Activated CD8-positive, alpha-beta T cell treated with anti-CD3 and anti-CD28 coated beads for 36 hours (primary cell): ENCODE measurements around the gene RHEBL1. TPM values are rescaled to one million over a fixed set of nuclear protein-coding genes. Genes with fewer than 3 reads are reported as not detected.

Experiments
- ATAC-seq: fragments of 200-7000 bp; cut with Tn5 transposase; one replicate; pipeline ENCODE4 v1.10.0; 2021; ENCODE audit warnings: mild to moderate bottlenecking, moderate library complexity
- CTCF ChIA-PET: fragments of 350-600 bp; sonication (Branson Sonifier 250); formaldehyde crosslinking; loops from one replicate; lab custom pipeline; 2021; ENCODE audit warnings: antibody characterized with exemption; lab: Charles Lee
- POLR2A ChIA-PET: fragments of 350-600 bp; sonication (Branson Sonifier 250); formaldehyde crosslinking; loops from one replicate; lab custom pipeline; 2021; ENCODE audit warnings: antibody characterized with exemption; lab: Charles Lee
- DNase-seq: peaks from one replicate; pipeline ENCODE4 v3.0.0-alpha.2; 2020
- H3K27ac Mint-ChIP-seq: one replicate; pipeline ENCODE4 v1.8.0; 2021; ENCODE audit warnings: mild to moderate bottlenecking, mixed read lengths
- H3K27me3 Mint-ChIP-seq: one replicate; pipeline ENCODE4 v1.8.0; 2021; ENCODE audit warnings: mixed read lengths
- H3K36me3 Mint-ChIP-seq: one replicate; pipeline ENCODE4 v1.8.0; 2021; ENCODE audit warnings: low read depth, mixed read lengths
- H3K4me1 Mint-ChIP-seq: one replicate; pipeline ENCODE4 v1.8.0; 2021; ENCODE audit warnings: low read depth, mixed read lengths
- H3K4me3 Mint-ChIP-seq: one replicate; pipeline ENCODE4 v1.8.0; 2021; ENCODE audit warnings: mild to moderate bottlenecking, moderate library complexity, mixed read lengths
- H3K9me3 Mint-ChIP-seq: one replicate; pipeline ENCODE4 v1.8.0; 2021; ENCODE audit warnings: mixed read lengths
- intact Hi-C: fragments of 100-400 bp; cut with micrococcal nuclease; formaldehyde crosslinking; loops from one replicate; pipeline ENCODE4 v1.10.0; 2022
- total RNA-seq, 2 experiments: library from RNA; stranded (reverse); gene quantifications; one replicate each; pipeline ENCODE4 v1.2.3, GENCODE V29; 2021
- TF ChIP-seq, protein P1 (sequence below): fragments of 200-600 bp; IDR thresholded peaks from one replicate; pipeline ENCODE4 v1.8.0; 2022; ENCODE audit warnings: antibody characterized with exemption, mild to moderate bottlenecking

RHEBL1 gene, protein sequence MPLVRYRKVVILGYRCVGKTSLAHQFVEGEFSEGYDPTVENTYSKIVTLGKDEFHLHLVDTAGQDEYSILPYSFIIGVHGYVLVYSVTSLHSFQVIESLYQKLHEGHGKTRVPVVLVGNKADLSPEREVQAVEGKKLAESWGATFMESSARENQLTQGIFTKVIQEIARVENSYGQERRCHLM
- total RNA-seq, result 10 to 100 TPM; 18.5 to 19.8 TPM

DNA sequence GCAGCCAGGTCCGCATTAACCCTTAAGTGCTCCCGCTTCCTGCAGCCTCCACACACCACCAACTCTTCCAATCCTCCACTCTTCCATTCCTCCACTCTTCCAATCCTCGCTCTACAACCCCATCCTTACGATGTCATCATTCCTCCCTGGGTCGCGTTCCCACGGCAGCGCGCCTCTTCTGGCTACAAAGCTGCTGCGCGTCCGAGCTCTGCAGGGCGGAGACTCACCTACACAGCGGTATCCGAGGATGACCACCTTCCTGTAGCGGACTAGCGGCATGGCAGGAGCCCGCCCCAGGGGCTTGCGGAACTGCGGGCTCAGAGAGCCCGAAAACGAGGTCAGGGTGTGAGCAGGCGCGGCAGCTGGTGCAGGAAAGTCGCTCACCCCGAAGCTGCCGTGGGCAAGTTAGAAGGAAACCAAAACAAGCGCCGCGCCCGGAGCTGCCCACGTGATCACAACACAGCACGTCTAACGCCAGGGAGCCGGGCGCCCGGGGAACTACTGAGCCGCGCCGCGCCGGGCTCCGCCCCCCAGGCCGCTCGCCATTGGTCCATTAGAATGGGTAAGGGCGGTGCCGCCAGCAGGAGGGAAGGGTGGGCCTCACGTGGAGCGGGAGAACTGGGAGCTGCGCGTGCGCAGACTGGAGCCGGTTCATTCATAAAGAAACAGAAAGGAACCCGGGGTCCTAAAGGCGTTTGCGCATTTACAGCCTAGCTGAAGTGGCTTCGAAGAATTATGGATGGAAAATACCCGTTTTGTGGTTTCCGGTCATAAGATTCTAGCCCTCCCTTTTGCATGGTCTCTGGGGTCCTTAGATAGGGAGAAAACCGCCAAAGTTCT, at the start of gene RHEBL1:
RHEBL1 (minus strand) TSS at position 473 of the 840 bp plus-strand sequence; CDS start at position 279, 194 bp downstream.
- Mint-ChIP-seq H3K9me3 (no peaks in the 10 kb centered on the region), H3K27me3 (no peaks in the 10 kb centered on the region), H3K36me3 (peaks cover 14% of the 10 kb centered on the region), H3K4me3 (peak within 1 kb of the TSS; percentile 98), H3K4me1 (peaks cover 27% of the 10 kb centered on the region), H3K27ac (peak within 1 kb of the TSS; percentile 92)
- ATAC-seq, result peak; percentile 100
- ChIA-PET POLR2A (interaction anchor here (0.6 to 1.9 kb wide), 11 partner anchors 11 to 135 kb away, joined by 3 to 13 read pairs (median 5); partner anchors contain the start of genes PRKAG1, TUBA1A and TUBA1B), CTCF (interaction anchor here (0.5 to 2.3 kb wide), 20 partner anchors 11 to 216 kb away, joined by 3 to 22 read pairs (median 4); partner anchors contain the start of genes ARF3, DHH, LMBR1L and TUBA1B)
- TF ChIP-seq, protein P1, sequence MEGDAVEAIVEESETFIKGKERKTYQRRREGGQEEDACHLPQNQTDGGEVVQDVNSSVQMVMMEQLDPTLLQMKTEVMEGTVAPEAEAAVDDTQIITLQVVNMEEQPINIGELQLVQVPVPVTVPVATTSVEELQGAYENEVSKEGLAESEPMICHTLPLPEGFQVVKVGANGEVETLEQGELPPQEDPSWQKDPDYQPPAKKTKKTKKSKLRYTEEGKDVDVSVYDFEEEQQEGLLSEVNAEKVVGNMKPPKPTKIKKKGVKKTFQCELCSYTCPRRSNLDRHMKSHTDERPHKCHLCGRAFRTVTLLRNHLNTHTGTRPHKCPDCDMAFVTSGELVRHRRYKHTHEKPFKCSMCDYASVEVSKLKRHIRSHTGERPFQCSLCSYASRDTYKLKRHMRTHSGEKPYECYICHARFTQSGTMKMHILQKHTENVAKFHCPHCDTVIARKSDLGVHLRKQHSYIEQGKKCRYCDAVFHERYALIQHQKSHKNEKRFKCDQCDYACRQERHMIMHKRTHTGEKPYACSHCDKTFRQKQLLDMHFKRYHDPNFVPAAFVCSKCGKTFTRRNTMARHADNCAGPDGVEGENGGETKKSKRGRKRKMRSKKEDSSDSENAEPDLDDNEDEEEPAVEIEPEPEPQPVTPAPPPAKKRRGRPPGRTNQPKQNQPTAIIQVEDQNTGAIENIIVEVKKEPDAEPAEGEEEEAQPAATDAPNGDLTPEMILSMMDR, result no peak
- DNase-seq, result peak; percentile 100
- intact Hi-C loops, result no loop called here

DNA sequence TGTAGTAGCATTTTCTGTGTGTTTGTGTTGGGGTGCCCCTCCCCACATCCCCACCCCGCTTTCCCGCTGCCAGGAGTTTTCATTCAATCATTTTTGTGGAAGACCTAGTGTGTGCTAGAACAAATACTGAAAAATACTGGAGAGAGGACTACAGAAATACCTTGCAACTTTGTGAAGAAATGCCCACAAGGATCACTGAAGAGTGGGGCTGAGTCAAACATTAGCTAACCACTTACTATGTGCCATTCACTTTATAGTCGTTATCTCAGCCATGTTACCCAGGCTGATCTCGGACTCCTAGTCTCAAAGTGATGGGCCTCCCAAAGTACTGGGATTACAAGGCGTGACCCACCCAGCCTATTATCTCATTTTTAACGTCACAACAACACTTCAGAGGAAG, 41.4 kb upstream of the RHEBL1 start:
- TF ChIP-seq, protein P1, result no peak
- intact Hi-C loops, result no loop called here
- peaks cover 35% of the 10 kb centered on the region for H3K4me1 Mint-ChIP-seq
- ATAC-seq, result peak; percentile 4
- no peak for DNase-seq
- ChIA-PET POLR2A (interaction anchor here (0.6 to 8.4 kb wide), 5 partner anchors 9 to 153 kb away, joined by 3 to 85 read pairs (median 8); partner anchors contain the start of gene TUBA1B), CTCF (interaction anchor here (0.9 to 10.8 kb wide), 11 partner anchors 9 to 87 kb away, joined by 3 to 98 read pairs (median 4); partner anchors contain the start of gene RHEBL1)
- peak overlapping the region; percentile 97 for H3K27ac Mint-ChIP-seq
- no peaks in the 10 kb centered on the region for H3K9me3 Mint-ChIP-seq
- H3K27me3 Mint-ChIP-seq, result no peaks in the 10 kb centered on the region
- peak overlapping the region; percentile 87 for H3K4me3 Mint-ChIP-seq
- no peaks in the 10 kb centered on the region for H3K36me3 Mint-ChIP-seq

DNA sequence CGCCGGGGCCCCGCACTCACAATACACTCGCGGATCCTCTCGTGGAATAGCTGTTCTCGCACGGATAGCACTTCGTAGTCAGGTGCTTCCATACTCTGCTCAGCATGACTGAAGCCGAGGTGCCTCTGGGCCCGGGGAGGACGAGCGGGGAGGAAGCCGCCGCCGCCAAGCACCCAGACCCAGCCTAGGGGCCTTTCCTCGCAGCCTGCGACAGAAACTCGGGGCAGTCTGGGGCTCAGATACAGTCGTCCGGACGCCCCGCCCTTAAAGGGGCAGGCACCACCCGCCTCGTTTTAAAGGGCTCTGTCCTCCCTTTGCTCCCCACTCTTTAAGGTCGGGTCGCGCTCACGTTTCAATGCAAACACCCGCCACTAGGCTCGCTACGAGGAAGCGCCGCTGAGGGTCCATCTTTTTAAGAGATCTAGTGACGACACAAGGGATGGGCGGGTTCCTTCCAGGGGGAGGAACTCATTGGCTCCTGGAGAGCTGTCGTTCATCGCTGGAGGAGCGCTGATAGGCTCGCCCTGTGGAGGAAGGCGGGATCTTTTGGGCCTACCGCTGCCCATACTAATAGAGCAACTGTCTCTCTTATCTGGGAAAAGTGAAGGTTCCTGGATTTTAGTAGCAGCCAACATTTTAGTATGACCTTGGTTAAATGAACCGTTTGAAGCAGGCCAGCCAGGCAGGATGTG, 40.8 kb upstream of the RHEBL1 start, which contains the start of gene LMBR1L:
LMBR1L (minus strand) TSS at position 384 of the 692 bp plus-strand sequence; CDS start at position 92, 292 bp downstream.
- Mint-ChIP-seq H3K27ac (peak within 1 kb of the TSS; percentile 97), H3K4me1 (peaks cover 35% of the 10 kb centered on the region), H3K9me3 (no peaks in the 10 kb centered on the region), H3K27me3 (no peaks in the 10 kb centered on the region), H3K36me3 (peaks cover 2% of the 10 kb centered on the region), H3K4me3 (peak within 1 kb of the TSS; percentile 87)
- TF ChIP-seq, protein P1, result peak; percentile 50
- peak; percentile 99 for DNase-seq
- POLR2A ChIA-PET, result interaction anchor here (0.6 to 8.4 kb wide), 8 partner anchors 9 to 153 kb away, joined by 3 to 85 read pairs (median 4); partner anchors contain the start of gene TUBA1B
- CTCF ChIA-PET, result interaction anchor here (0.9 to 10.8 kb wide), 10 partner anchors 9 to 52 kb away, joined by 3 to 98 read pairs (median 4); partner anchors contain the start of gene RHEBL1
- peak; percentile 99 for ATAC-seq
- intact Hi-C loops, result no loop called here

DNA sequence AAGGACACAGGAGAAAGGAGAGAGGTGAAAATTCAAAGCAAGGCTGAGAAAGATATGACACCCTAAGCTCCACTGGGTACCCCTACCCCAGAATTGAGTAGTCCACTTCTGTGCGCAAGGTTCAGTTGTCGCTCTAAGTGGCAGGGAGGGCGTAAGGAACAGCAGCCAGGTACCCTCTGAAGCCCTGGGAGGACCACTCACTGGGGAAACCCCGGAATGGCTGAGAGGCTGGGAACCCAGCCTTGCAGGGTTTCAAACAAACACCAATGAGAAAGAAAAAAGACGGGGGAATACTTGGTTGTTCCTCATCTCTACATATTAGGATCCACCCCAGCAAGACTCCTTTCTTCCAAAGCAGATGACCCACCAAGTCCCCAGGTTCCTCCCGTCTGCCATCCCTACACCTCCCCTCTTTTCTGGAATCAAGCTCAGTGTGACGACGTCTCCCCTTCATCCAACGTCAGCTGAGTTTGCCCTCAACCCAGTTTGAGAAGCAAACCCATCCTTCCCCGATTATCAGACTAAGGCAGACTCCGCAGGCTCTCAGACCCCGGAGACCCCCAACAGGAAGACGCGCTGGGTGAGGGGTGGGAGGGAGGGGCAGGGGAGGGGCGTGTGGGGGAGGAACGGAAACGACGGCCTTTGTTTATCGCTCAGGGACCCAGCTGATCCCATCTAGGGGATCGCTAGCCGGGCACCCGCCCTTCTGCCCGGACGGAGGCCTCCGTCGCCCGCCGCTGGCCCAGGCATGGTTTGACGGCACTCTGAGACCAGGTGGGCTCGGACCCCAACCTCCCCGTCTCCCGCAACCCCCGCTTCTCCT, 40.1 kb upstream of the RHEBL1 start:
- H3K27ac Mint-ChIP-seq, result peak overlapping the region; percentile 97
- H3K27me3 Mint-ChIP-seq, result no peaks in the 10 kb centered on the region
- H3K36me3 Mint-ChIP-seq, result peaks cover 2% of the 10 kb centered on the region
- intact Hi-C loops, result no loop called here
- no peak for ATAC-seq
- TF ChIP-seq, protein P1, result no peak
- ChIA-PET CTCF (interaction anchor here (1.1 to 10.8 kb wide), 8 partner anchors 10 to 51 kb away, joined by 3 to 98 read pairs (median 5); partner anchors contain the start of gene DHH), POLR2A (interaction anchor here (0.6 to 8.4 kb wide), 9 partner anchors 10 to 154 kb away, joined by 3 to 85 read pairs (median 6); partner anchors contain the start of gene TUBA1B)
- H3K9me3 Mint-ChIP-seq, result no peaks in the 10 kb centered on the region
- DNase-seq, result no peak
- H3K4me3 Mint-ChIP-seq, result peak overlapping the region; percentile 87
- peaks cover 35% of the 10 kb centered on the region for H3K4me1 Mint-ChIP-seq
